IMR-90 (cell line): Measurements from ENCODE around the gene MFRP. TPM values are rescaled to one million over a fixed set of nuclear protein-coding genes. Genes with fewer than 3 reads are reported as not detected.

Experiments
- ATAC-seq: fragments of 200-7000 bp; cut with Tn5 transposase; 2 replicates; pipeline ENCODE4 v1.9.1; 2020; ENCODE audit warnings: low read depth, mild to moderate bottlenecking, moderate library complexity
- BruUV-seq: library from RNA; stranded (reverse); fragments of 400-500 nt; replicated peaks from 2 replicates; lab custom pipeline; 2021; lab: Mats Ljungman, UMichigan
- CTCF ChIA-PET: fragments of 300-600 bp; formaldehyde crosslinking; extraction: SDS; loops from one replicate; lab custom pipeline; 2021; ENCODE audit warnings: antibody characterized with exemption; lab: Yijun Ruan, JAX
- POLR2A ChIA-PET: fragments of 300-600 bp; sonication (Branson Sonifier 250); formaldehyde crosslinking; loops from one replicate; lab custom pipeline; 2022; ENCODE audit warnings: antibody characterized with exemption; ENCODE audit not compliant: unreplicated experiment; lab: Charles Lee
- DNase-seq: peaks from one replicate; pipeline ENCODE4 v3.0.0; 2013
- H2AFZ ChIP-seq: replicated peaks from 2 replicates; pipeline ENCODE3; 2013; ENCODE audit warnings: low read length, mild to moderate bottlenecking; ENCODE audit not compliant: poor library complexity
- H2AK5ac ChIP-seq: 2 replicates; pipeline ENCODE4 v1.6.1; 2013; ENCODE audit warnings: low read depth, low read length, inconsistent platforms
- H2AK9ac ChIP-seq: replicated peaks from 2 replicates; pipeline ENCODE3; 2013; ENCODE audit warnings: mild to moderate bottlenecking, low read depth, low read length, moderate library complexity; ENCODE audit not compliant: poor library complexity
- H2BK120ac ChIP-seq: 2 replicates; pipeline ENCODE4 v1.6.1; 2013; ENCODE audit warnings: low read depth, low read length, inconsistent platforms
- H2BK15ac ChIP-seq: 3 replicates; pipeline ENCODE4 v1.6.1; 2013; ENCODE audit warnings: low read depth, low read length, inconsistent platforms
- H2BK20ac ChIP-seq: 2 replicates; pipeline ENCODE4 v1.6.1; 2013; ENCODE audit warnings: low read depth, mild to moderate bottlenecking, inconsistent platforms, low read length, moderate library complexity
- H2BK5ac ChIP-seq: 2 replicates; pipeline ENCODE4 v1.6.1; 2013; ENCODE audit warnings: mild to moderate bottlenecking, low read depth, low read length, inconsistent platforms; ENCODE audit not compliant: poor library complexity, severe bottlenecking
- H3K14ac ChIP-seq: replicated peaks from 2 replicates; pipeline ENCODE4 v1.6.1; 2013; ENCODE audit warnings: low read depth, low read length, inconsistent platforms
- H3K18ac ChIP-seq: 2 replicates; pipeline ENCODE4 v1.6.1; 2013; ENCODE audit warnings: low read depth, low read length, control low read depth
- H3K23ac ChIP-seq: 2 replicates; pipeline ENCODE4 v1.6.1; 2013; ENCODE audit warnings: low read depth, low read length, inconsistent platforms
- H3K27ac ChIP-seq: 2 replicates; pipeline ENCODE4 v1.5.1; 2013; ENCODE audit warnings: mild to moderate bottlenecking, control low read depth, low read length; ENCODE audit not compliant: insufficient read depth
- H3K27me3 ChIP-seq: 2 replicates; pipeline ENCODE4 v1.6.1; 2013; ENCODE audit warnings: low read length; ENCODE audit not compliant: control insufficient read depth, insufficient read depth
- H3K36me3 ChIP-seq: 2 replicates; pipeline ENCODE4 v1.6.1; 2013; ENCODE audit warnings: low read length, mixed read lengths; ENCODE audit not compliant: control insufficient read depth, insufficient read depth
- H3K4ac ChIP-seq: 2 replicates; pipeline ENCODE4 v1.6.1; 2013; ENCODE audit warnings: low read depth, low read length, inconsistent platforms
- H3K4me1 ChIP-seq: 2 replicates; pipeline ENCODE4 v1.6.1; 2013; ENCODE audit warnings: low read length, mixed read lengths; ENCODE audit not compliant: control insufficient read depth, insufficient read depth
- H3K4me2 ChIP-seq: 2 replicates; pipeline ENCODE4 v1.6.1; 2013; ENCODE audit warnings: low read depth, mild to moderate bottlenecking, control low read depth, low read length, moderate library complexity
- H3K4me3 ChIP-seq: 2 replicates; pipeline ENCODE4 v1.5.1; 2013; ENCODE audit warnings: low read depth, mild to moderate bottlenecking, control low read depth, low read length, moderate library complexity; ENCODE audit not compliant: insufficient read depth
- H3K56ac ChIP-seq: 2 replicates; pipeline ENCODE4 v1.6.1; 2013; ENCODE audit warnings: low read length, inconsistent platforms; ENCODE audit not compliant: insufficient read depth; ENCODE audit errors: extremely low read depth
- H3K79me1 ChIP-seq, 2 experiments: 2 replicates each; pipeline ENCODE4 v1.6.1; 2013; ENCODE audit warnings: low read length in 2 of 2, inconsistent platforms in 1 of 2, low read depth in 1 of 2
- H3K9ac ChIP-seq: 2 replicates; pipeline ENCODE4 v1.6.1; 2013; ENCODE audit warnings: low read depth, low read length, control low read depth
- H3K9me1 ChIP-seq: 2 replicates; pipeline ENCODE4 v1.6.1; 2013; ENCODE audit warnings: low read length, inconsistent platforms; ENCODE audit not compliant: insufficient read depth
- H3K9me3 ChIP-seq: 2 replicates; pipeline ENCODE4 v1.6.1; 2013; ENCODE audit warnings: low read length; ENCODE audit not compliant: control insufficient read depth, insufficient read depth
- H4K20me1 ChIP-seq: 2 replicates; pipeline ENCODE4 v1.6.1; 2013; ENCODE audit warnings: low read length, inconsistent platforms; ENCODE audit not compliant: insufficient read depth
- H4K5ac ChIP-seq: 2 replicates; pipeline ENCODE4 v1.6.1; 2013; ENCODE audit warnings: mild to moderate bottlenecking, low read depth, low read length, control low read depth
- H4K8ac ChIP-seq, 2 experiments: 2 replicates each; pipeline ENCODE4 v1.6.1; 2013; ENCODE audit warnings: low read depth in 2 of 2, low read length in 2 of 2, control low read depth in 1 of 2, inconsistent platforms in 1 of 2
- H4K91ac ChIP-seq: 2 replicates; pipeline ENCODE4 v1.6.1; 2013; ENCODE audit warnings: low read depth, low read length, inconsistent platforms; ENCODE audit not compliant: insufficient read depth
- BHLHE40 ChIP-seq: fragments of 150-350 bp; IDR thresholded peaks from 2 replicates; pipeline ENCODE4 v1.6.1; 2016; ENCODE audit warnings: mild to moderate bottlenecking, low read depth, low read length
- CEBPB ChIP-seq: IDR thresholded peaks from 2 replicates; pipeline ENCODE4 v1.6.1; 2012; ENCODE audit warnings: low read depth, low read length, improper control_type of control experiment
- ELK1 ChIP-seq: fragments of 150-350 bp; IDR thresholded peaks from 2 replicates; pipeline ENCODE4 v1.6.1; 2016; ENCODE audit warnings: low read depth, mild to moderate bottlenecking, low read length, moderate library complexity, borderline replicate concordance
- FOS ChIP-seq: fragments of 150-350 bp; IDR thresholded peaks from 2 replicates; pipeline ENCODE4 v1.6.1; 2016; ENCODE audit warnings: low read depth, low read length
- MAFK ChIP-seq: IDR thresholded peaks from 2 replicates; pipeline ENCODE4 v1.6.1; 2012; ENCODE audit warnings: low read depth, low read length, improper control_type of control experiment
- MAZ ChIP-seq: IDR thresholded peaks from 2 replicates; pipeline ENCODE4 v1.6.1; 2012; ENCODE audit warnings: low read depth, mild to moderate bottlenecking, low read length, improper control_type of control experiment, moderate library complexity, borderline replicate concordance
- MXI1 ChIP-seq: IDR thresholded peaks from 2 replicates; pipeline ENCODE4 v1.6.1; 2012; ENCODE audit warnings: low read depth, mild to moderate bottlenecking, low read length, moderate library complexity, borderline replicate concordance
- RCOR1 ChIP-seq: IDR thresholded peaks from 2 replicates; pipeline ENCODE4 v1.6.1; 2012; ENCODE audit warnings: mild to moderate bottlenecking, low read length, improper control_type of control experiment; ENCODE audit not compliant: insufficient replicate concordance
- RFX5 ChIP-seq: IDR thresholded peaks from 2 replicates; pipeline ENCODE4 v1.8.0; 2012; ENCODE audit warnings: low read depth, mild to moderate bottlenecking, low read length, moderate library complexity
- SMC3 ChIP-seq: fragments of 150-350 bp; IDR thresholded peaks from 2 replicates; pipeline ENCODE4 v1.6.1; 2016; ENCODE audit warnings: low read depth, mild to moderate bottlenecking, antibody characterized with exemption, low read length, moderate library complexity
- WGBS, 2 experiments: methylation state at CpG; one replicate each; pipeline versions ENCODE4 v1.1.5 to v1.1.7; 2013; ENCODE audit warnings: missing lambda C conversion rate in 2 of 2; ENCODE audit not compliant: insufficient read length in 1 of 2; ENCODE audit errors: extremely low coverage in 2 of 2; 5-methylcytosine and 5-hydroxymethylcytosine counted together
- dilution Hi-C: fragments of 300-500 bp; cut with HindIII; formaldehyde crosslinking; loops from one replicate; pipeline ENCODE4 v1.14.3; 2018; ENCODE audit warnings: low sequenced_read_pairs; ENCODE audit not compliant: unreplicated experiment
- in situ Hi-C: fragments of 300-500 bp; cut with MboI; formaldehyde crosslinking; loops from 3 replicates; pipeline ENCODE4 v1.14.3; 2019; ENCODE audit warnings: low sequenced_read_pairs, inconsistent platforms, mixed read lengths
- intact Hi-C: fragments of 100-400 bp; cut with micrococcal nuclease; formaldehyde crosslinking; loops from 2 replicates; pipeline ENCODE4 v1.10.0; 2022
- polyA plus RNA-seq, 3 experiments: library from polyadenylated mRNA; depleted of rRNA; stranded (reverse); fragments of >200 nt; gene quantifications; 2 replicates each; pipeline ENCODE4 v1.2.3, GENCODE V29; 2012; ENCODE audit warnings: low replicate concordance in 1 of 3
- total RNA-seq: library from RNA; depleted of rRNA; stranded (reverse); fragments of >200 nt; gene quantifications from 2 replicates; pipeline ENCODE4 v1.2.3, GENCODE V29; 2012

The MFRP gene
- total and polyA plus RNA-seq, 2 of the 4 experiments (the other 2 are of a cell fraction) = not detected

DNA sequence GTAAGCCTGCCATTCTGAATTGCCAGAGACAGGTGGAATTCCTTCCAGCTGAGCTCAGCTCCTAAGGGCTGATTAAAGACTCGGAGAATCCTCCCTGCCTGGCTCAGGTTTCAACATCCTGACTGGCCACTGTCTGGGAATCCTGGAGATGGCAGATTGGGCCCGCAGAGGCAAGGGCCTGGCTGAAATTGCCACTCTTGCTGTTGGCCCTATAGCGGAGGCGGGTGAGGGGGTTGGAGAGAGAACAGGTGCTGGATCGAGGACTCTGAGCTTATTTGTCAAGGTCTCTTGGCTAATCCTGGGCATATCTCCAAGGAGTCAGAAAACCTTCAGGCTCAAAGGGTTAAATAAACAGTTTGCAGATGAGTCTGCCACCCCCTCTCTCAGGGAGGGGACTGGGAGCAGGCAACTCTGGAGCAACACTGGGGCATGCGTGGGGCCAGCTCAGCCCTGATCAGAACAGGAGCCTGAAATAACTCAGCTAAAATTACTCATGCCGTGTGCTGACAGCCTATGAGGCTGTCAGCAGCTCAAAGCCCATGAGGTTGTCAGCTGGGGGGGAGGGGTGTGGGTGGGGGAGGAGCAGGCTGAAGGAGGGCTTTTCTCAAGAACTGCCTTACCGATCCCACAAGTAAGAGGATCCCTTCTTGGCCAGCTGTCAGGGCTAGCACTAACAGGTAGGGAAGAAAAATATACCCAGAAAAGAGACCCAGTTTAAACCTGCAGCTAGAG is 14.7 kb upstream of the MFRP start:
- Histone ChIP-seq H2AK9ac (peak overlapping the region; percentile 5), H4K5ac (no peak overlapping the region), H2BK120ac (peak overlapping the region; percentile 31; the same call in 1 of the 2 replicates), H3K9me1 (peaks cover 31% of the 10 kb centered on the region), H2BK15ac (no peak overlapping the region), H3K56ac (no peak overlapping the region), H4K8ac (no peak overlapping the region), H2BK5ac (peak overlapping the region; percentile 5), H3K79me1 (peaks cover 0 to 9% of the 10 kb centered on the region in 2 experiments; a peak in 1 of 4 replicates), H4K20me1 (peaks cover 12% of the 10 kb centered on the region), H4K91ac (no peak overlapping the region), H3K27ac (no peak overlapping the region), H3K4me1 (peaks cover 24% of the 10 kb centered on the region), H3K4ac (peak overlapping the region; percentile 36; the same call in 1 of the 2 replicates), H3K4me2 (peak overlapping the region; percentile 60; the same call in 1 of the 2 replicates), H3K18ac (no peak overlapping the region), H3K23ac (no peak overlapping the region), H2AK5ac (no peak overlapping the region), H3K4me3 (no peak overlapping the region), H2BK20ac (peak overlapping the region; percentile 44; the same call in 1 of the 2 replicates), H2AFZ (peak overlapping the region; percentile 15), H3K9ac (no peak overlapping the region), H3K14ac (no peak overlapping the region), H3K27me3 (no peaks in the 10 kb centered on the region), H3K36me3 (no peaks in the 10 kb centered on the region), H3K9me3 (no peaks in the 10 kb centered on the region)
- WGBS, 2 experiments = 0% methylated on average over 1 of the region's 8 CpGs; no CpG with 5 or more reads in 1 of the 2 experiments
- BruUV-seq = no TSS peak
- CTCF ChIA-PET = interaction anchor here (0.8 to 1.4 kb wide), 3 partner anchors 13 to 113 kb away, joined by 3 to 11 read pairs (median 3); no protein-coding TSS in a partner anchor
- POLR2A ChIA-PET = interaction anchor here (1.0 kb wide), 1 partner anchor 23 kb away, joined by 6 read pairs; no protein-coding TSS in a partner anchor
- ATAC-seq (peak; percentile 79), DNase-seq (peak; percentile 87)
- in situ Hi-C loops (loop anchor here (25.0 kb wide), 1 partner anchor 751 kb away; no protein-coding TSS in a partner anchor), intact Hi-C loops (loop anchor here (1.0 to 10.0 kb wide), 2 partner anchors 23 to 364 kb away; partner anchors contain the start of gene NECTIN1), dilution Hi-C loops (no loop called here)
- TF ChIP-seq FOS = peak; percentile 37
- TF ChIP-seq ELK1 = no peak
- TF ChIP-seq MAFK = no peak
- TF ChIP-seq MXI1 = no peak
- peak; percentile 82 for TF ChIP-seq CEBPB
- peak; percentile 90 for TF ChIP-seq RCOR1
- TF ChIP-seq RFX5 = no peak
- peak; percentile 92 for TF ChIP-seq MAZ
- peak; percentile 53 for TF ChIP-seq BHLHE40
- no peak; the same call in 1 of the 2 replicates for TF ChIP-seq SMC3
